ENCODE data around the gene ANXA8. TPM values are rescaled to one million over a fixed set of nuclear protein-coding genes. Genes with fewer than 3 reads are reported as not detected.
A peak's percentile ranks its signal among the peaks of the same experiment; 100 is the strongest.

ANXA8 gene
- total RNA-seq, 1 donor from 2014 or later, result 2.5 TPM

DNA sequence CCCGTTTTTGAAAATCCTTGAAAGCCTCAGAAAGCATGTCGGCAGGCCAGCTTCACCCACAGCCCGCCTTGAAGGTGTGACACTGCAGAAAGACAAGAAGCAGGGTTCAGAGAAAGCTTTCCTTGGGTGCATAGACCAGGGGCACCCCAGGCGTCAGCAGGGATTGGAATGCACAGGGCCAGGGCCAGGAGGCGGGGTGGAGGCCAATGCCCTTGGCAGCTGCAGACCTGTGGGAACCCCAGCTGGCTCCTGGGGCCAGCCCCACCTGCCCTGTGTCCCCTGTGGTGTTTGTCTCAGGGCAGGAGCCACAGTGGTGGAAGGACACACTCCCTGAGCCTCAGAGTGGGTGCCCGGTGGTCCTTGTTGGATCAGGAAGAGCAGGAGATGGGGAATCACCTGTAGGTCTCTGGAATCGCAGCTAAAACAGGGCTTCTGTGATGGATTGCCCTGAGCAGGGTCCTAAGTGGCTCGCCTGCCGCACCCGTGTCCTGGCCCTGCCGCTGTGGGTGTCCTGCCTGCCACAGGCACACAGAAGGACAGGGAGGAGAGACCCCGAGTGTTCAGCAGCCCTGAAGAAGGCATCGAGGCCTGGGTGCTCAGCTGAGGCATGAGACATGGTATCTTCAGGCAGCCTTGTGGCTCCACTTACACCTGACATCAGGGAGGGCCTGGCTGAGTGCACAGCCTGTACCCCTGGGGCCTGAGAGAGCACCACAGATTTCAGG is 32.5 kb downstream of the ANXA8 start:
- ATAC-seq (no peak), DNase-seq (ENCODE audit: low spot score) (no peak)
- intact Hi-C loops (cut with DNase I), result no loop called here

DNA sequence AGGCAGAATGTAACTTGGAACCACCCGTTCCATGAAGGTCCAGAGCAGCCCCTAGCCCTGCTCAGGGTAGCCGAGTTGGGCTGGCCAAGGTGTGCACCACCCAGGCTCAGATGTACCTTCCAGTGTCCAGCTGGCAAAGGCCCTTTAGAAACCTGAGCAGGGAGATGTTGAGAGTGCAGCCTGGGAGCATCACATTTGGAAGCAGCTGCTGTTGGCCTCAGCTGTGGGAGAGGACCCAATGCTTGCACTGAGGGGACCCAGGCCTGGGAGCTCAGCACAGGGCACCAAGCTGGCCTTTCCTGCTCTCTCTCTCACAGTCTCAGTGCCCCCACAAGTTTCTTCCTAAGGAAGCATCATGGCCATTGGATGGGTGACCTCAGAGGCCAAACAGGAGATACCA is 33.5 kb downstream of the ANXA8 start:
- ATAC-seq (no peak), DNase-seq (ENCODE audit: low spot score) (no peak)
- intact Hi-C loops (cut with DNase I), result no loop called here

DNA sequence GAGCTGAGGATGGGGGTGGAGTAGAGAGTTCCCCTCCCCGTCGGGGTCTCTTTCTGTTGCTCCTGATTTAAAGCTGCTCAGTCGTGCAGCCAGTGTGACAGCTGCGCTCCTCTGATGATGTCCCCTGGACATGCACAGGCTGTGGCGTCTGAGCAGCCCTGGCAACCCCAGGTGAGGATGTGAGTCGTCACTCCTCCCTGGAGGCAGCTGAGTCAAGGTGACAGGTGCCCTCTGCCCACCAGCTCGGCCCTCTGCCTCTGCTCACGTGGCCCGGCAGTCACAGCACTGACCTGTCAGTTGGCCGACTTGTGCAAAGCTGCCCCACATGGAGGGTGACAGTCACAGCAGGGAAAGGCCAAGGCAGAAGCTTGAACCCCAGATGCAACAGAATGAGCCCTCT is 33.9 kb downstream of the ANXA8 start:
- intact Hi-C loops (cut with DNase I), result no loop called here
- DNase-seq (ENCODE audit: low spot score) (no peak), ATAC-seq (no peak)

DNA sequence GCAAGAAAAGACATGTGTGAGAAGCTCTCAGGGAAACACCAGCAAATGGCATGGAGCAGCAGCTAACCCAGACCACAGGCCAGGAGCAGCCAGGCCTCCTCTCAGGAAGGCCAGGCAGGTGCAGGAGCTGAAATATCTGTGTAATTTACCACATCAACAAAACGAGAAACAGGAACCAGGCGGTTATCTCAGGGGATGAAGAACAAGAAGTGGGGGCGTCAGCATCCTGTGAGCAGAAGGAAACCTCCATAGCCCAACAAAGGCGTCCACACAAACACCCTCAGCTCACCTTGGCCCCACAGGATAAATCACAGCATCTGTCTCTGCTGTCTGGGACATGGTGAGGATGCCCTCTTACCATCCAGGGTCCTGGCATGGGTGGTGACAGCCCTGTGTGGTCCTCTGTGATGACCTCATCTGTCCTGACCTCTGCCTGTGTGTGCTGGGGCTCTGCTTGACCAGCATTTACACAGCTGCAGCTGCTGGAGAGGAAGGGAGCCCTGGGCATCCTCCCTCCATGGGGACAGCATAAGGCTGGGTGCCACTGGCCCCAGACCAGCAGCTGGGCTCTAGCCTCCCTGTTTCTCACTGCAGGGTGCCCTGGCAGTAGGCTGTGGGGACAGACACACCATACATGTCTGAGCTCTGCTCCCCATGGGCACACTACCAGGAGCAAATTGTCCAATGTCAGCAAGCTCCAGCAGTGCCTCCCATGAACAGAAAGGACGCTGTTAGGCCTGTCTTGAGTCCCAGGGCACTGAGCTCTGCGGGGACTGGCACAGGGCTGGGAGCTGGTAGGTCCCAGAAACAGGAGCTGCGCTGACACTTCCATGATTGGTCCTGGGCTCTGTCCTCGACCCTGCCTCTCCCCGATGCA is 34.6 kb downstream of the ANXA8 start:
- intact Hi-C loops (cut with DNase I), result no loop called here
- peak; percentile 71 for ATAC-seq

DNA sequence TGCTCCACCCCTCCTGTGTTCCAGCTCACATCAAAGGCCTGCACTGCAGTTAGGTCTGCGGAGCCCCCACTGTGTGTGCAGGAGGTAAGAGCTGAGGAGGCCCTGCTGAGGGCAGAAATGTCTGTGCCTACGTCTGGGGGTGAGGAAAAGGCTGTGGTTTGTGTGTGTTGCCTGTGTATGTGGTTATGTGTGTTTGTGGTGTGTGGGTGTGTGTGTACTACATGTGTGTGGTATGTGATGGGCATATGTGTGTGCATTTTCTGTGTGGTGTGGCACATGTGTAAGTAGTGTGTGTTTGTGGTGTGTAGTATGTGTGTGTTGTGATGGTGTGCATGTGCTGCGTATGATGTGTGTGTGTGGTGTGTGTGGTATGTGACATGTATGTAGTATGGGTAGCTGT is 36.2 kb downstream of the ANXA8 start:
- ATAC-seq, result no peak
- intact Hi-C loops (cut with DNase I), result no loop called here
- DNase-seq (ENCODE audit: low spot score), result no peak

More for the DNA sequence above, 34.6 kb downstream of the ANXA8 start:
- DNase-seq (ENCODE audit: low spot score), result no peak

DNA sequence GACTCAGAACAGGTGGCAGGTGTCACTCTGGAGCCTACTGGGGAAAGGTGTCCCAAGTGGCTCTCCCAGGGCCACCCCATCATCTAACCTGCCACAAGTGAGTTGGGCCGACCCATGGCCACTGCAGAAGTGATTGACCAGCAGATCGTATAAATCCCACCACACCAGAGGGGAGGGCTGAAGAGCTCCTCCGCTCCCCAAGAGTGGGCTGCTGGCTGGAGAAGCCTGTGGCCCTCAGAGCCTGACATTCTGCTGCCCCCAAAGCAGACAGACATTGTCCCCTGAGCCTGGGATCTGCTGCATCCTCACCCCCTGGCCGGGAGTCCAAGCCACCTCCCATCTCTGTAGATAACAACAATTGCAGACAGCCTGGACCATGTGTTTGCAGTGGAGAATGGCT is 36.7 kb downstream of the ANXA8 start:
- DNase-seq (ENCODE audit: low spot score) (no peak), ATAC-seq (no peak)
- intact Hi-C loops (cut with DNase I), result no loop called here

DNA sequence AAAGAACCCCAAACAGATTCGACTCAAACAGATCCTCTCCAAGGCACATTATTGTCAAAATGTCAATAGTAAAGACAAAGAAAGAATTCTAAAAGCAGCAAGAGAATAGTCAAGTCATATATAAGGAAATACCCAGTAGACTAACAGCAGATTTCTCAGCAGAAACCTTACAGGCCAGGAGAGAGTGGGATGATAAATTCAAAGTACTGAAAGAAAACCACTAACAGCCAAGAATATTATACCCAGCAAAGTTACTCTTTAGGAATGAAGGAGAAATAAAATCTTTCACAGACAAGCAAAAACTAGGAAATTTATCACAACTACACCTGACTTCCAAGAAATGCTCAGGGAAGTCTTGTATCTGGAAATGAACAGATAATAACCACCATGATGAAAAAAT is 38.2 kb downstream of the ANXA8 start:
- intact Hi-C loops (cut with DNase I), result no loop called here
- ATAC-seq (no peak), DNase-seq (ENCODE audit: low spot score) (no peak)

DNA sequence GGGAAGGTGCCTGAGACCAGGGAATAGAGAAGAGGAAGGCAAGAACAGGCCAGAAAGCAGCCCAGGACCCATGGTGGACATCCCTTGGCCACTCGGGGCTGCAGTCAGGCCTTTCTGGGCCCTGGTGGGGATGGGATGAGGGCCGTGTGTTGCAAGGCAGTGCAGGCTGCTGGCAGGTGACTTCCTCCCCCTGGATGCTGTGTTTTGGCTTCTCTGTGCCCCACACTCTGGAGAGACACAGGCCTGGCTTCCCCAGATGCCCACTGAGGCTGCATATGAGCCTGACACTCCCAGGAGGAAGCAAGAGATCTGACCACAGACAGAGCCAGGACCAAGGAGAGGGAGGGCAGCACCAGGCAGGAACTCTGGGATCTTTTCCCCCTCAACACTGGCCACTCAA is 39.9 kb downstream of the ANXA8 start:
- ATAC-seq (no peak), DNase-seq (ENCODE audit: low spot score) (no peak)
- intact Hi-C loops (cut with DNase I), result no loop called here

DNA sequence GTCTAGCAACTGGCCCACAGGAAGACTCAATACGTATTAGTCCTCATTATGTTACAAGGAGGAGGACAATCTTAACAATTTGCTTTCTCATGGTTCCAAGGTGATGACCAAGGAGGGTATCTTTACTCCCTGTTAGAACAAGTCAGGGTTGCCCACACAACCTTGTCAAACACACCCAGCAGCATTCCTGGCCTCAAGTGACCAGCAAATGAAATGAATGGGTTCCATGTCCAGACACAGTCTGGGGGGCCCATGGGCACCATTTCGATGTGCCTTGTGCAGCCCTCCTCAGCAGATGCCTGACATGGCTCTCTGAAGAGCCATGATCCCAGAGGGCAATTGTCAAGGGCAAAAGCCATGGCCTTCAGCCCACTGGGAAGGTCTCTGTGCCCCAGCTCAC is 40.8 kb downstream of the ANXA8 start:
- DNase-seq (ENCODE audit: low spot score), result no peak
- no peak for ATAC-seq
- intact Hi-C loops (cut with DNase I), result no loop called here

DNA sequence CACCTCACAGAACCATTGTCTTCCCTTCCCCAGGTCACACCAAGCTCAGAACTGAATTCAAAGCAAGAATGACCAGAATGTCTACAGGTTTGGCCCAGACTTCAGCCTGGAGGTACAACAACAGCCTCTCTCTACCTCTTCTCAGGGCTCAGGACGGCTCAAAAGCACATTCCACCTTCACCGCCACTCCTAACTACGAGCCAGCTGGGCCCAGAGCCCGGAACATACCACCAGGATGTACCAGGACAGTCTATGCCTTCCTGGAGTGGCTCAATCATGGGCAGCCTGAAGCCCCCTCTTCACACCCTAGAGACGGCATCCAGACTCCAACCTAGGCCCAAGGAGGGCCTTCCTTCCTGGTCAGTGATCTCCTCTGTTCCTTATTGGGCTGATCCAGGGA is 41.6 kb downstream of the ANXA8 start:
- ATAC-seq, result no peak
- intact Hi-C loops (cut with DNase I), result no loop called here
- no peak for DNase-seq (ENCODE audit: low spot score)

DNA sequence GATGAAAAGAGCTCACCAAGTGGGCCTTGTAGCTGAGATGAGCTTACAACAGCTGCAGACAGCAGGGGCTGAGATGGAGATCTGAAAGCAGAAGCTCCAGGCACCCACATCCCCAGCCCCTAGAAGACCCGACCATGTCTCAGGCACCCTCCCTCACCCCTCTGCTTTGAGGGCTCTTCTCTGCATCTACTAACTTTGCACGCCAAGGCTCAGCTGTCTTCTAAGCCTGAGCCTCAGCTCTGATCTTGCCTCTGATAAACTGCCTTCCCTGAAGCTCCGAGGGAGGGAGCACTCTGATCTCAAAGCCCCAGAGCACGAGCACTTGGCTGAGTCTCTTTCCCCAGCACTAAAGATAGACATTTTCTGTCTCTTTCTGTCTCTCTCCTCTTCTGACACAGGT is 42.0 kb downstream of the ANXA8 start:
- ATAC-seq (no peak), DNase-seq (ENCODE audit: low spot score) (no peak)
- intact Hi-C loops (cut with DNase I), result no loop called here

DNA sequence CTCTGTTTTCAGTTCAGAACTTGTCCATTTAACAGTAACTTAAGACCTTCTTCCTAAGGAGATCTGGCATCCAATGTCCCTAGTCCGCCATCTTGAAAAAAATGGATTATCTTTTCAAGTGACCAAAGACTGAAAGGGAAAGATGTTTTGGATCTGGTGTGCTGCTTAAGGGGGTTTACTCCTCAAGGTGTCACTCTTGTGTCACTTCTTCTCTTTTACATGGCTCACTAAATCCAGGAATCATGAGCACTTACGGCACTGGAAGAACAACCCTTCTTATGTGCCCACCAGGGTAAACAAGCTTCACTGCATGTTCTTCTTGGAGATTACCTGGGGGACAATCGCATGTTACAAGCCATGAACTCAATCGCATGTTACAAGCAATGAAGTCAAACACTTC is 43.7 kb downstream of the ANXA8 start:
- intact Hi-C loops (cut with DNase I), result no loop called here
- DNase-seq (ENCODE audit: low spot score) (no peak), ATAC-seq (no peak)

DNA sequence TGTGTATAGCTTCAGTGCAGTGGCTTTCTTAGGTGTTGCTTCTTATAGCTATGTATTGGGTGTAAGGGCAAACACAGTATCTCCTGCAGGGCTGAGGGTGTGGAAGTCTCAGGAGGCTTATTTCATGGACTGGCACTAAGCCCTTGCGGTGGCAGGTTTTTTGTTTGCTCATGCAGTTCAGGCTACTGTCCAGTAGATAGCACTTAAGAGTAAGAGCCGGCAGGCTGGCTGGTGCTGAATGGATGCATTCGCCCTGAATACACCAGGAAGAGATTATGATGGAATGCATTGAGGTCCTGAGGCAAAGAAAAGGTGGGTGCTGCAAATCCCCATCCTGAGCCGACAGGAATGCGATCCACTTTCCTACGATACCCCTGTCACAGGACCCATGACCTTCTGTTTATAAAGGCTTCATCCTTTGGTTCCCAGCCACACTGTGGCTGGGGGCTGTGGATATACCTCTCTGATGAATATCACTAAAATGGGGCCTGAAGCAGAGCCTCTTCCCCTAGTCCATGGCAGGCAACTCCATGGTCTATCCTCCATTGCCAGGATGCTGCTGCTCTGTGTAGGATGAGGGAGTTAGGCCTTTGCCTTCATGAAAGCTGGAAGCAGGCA is 44.9 kb downstream of the ANXA8 start:
- ATAC-seq (no peak), DNase-seq (ENCODE audit: low spot score) (no peak)
- intact Hi-C loops (cut with DNase I), result no loop called here

DNA sequence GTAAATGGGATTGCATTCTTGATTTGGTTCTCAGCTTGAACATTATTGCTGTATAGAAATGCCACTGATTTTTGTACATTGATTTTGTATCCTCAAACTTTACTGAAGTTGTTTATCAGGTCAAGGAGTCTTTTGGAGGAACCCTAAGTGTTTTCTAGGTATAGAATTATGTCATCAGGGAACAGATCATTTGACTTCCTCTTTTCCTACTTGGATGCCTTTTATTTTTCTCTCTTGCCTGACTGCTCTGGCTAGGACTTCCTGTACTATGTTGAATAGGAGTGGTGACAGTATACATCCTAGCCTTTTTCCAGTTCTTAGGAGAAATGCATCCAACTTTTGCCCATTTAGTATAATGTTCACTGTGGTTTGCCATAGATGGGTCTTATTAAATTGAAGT is 48.8 kb downstream of the ANXA8 start:
- DNase-seq (ENCODE audit: low spot score) (no peak), ATAC-seq (no peak)
- intact Hi-C loops (cut with DNase I), result no loop called here

DNA sequence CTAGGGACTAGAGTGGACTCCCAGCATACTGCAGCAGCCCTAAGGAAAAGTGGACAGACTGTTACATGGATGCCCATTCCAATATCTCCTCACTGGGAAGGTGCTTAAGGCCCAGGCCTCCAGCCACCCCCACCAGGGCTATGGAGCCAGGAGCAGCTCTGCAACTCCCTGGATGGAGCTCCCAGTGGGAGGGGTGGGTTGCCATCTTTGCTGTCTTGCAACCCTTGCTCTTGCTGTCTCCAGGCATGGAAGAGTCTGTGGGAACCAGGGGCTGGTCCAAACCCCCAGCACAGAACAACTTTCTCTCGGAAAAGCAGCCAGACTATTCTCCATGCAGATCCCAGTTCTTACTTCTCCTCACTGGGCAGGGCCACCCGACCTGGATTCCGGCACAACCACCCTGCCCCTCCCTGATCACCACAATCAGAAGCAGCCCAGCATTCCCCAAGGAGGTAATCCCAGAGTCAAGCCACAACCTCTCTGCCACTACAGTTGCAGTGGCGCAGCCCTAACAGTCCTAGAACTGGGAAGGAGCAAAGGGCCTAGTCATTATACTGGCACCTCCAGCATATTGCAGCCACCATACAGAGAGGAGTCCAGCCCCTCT is 58.0 kb downstream of the ANXA8 start:
- intact Hi-C loops (cut with DNase I), result no loop called here
- DNase-seq (ENCODE audit: low spot score), result no peak
- no peak for ATAC-seq

DNA sequence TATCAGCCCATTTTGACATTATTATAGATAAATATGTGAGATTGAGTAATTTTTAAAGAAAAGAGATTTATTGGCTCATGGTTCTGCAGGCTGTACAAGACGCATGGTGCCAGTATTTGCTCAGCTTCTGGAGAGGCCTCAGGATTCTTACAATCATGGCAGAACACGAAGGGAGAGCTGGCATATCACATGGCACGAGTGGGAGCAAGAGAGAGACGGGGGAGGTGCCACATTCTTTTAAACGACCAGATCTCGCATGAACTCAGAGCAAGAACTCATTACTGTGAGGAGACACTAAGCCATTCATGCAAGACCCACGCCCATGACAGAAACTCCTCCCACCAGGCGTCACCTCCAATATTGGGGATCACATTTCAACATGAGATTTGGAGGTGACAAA is 59.7 kb downstream of the ANXA8 start:
- ATAC-seq (no peak), DNase-seq (ENCODE audit: low spot score) (no peak)
- intact Hi-C loops (cut with DNase I), result no loop called here

DNA sequence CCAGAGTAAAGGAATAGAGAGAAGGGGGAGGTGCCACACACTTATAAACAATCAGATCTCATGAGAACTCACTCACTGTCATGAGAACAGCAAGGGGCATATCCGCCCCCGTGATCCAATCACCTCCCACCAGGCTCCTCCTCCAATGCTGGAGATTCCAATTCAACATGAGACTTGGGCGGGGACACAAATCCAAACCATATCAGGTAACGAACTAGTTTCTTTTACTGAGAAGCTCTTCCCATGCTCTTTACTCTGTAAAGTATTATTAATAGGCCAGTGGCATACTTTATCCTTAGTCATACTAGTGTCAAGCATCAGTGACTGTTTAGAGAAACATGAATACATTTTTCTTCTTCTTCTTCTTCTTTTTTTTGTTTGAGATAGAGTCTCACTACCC is 60.4 kb downstream of the ANXA8 start:
- no peak for ATAC-seq
- DNase-seq (ENCODE audit: low spot score), result no peak
- intact Hi-C loops (cut with DNase I), result no loop called here

DNA sequence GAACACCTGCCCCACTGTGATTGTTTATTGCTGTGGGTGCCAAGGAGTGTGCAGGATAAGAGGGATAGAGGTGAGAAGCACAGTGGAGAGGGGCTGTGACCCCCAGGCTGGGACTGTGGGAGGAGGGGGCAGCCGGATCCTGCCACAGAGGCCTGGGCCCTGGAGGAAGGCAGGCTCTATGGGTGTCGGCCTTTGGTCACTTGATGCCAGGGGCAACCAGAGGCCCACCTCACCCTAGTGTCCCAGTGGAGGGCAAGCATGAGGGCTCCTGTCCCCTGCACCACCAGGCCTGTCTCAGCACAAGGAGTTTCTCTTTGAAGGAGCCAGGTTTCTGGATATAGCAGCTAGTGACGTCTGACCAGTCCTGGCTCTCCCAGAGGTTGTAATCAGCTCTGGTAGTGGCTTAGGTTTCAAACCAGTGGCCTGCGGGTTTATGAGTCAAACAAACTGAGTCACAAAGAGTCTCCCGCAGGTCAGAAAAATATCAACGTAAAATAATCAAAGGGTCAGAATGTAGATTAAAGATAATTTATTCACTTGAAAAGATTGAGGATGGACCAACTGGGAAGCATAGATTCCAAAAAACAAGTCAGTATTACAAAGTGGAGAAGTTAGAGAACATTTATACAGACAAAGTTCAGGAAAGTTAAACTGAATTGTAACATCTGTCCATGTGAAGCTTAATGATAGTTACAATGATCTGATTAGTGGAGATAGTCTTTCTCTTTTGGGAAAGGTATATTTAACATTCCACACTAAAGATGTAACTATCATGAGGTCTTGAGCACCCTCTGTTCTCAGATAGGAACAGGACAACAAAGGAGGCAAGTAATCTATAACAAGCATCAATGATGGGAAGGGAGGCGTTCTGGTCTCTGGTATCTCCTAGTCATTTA is 62.6 kb downstream of the ANXA8 start:
- no peak for ATAC-seq
- no peak for DNase-seq (ENCODE audit: low spot score)
- intact Hi-C loops (cut with DNase I), result no loop called here
